Limb (tissue), 2 donors: ENCODE results near the gene SYAP1.
"Not testable (repeated sequence)": the region's sequence is repeated elsewhere in the genome, so short reads cannot be mapped to it uniquely, and the experiment has no call there.

Experiments used
- DNase-seq, 2 donors: peaks; one replicate each; pipeline ENCODE4 v3.0.0-alpha.2; 2016; ENCODE audit errors: extremely low spot score in 2 of 2

The SYAP1 gene, protein sequence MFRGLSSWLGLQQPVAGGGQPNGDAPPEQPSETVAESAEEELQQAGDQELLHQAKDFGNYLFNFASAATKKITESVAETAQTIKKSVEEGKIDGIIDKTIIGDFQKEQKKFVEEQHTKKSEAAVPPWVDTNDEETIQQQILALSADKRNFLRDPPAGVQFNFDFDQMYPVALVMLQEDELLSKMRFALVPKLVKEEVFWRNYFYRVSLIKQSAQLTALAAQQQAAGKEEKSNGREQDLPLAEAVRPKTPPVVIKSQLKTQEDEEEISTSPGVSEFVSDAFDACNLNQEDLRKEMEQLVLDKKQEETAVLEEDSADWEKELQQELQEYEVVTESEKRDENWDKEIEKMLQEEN

DNA sequence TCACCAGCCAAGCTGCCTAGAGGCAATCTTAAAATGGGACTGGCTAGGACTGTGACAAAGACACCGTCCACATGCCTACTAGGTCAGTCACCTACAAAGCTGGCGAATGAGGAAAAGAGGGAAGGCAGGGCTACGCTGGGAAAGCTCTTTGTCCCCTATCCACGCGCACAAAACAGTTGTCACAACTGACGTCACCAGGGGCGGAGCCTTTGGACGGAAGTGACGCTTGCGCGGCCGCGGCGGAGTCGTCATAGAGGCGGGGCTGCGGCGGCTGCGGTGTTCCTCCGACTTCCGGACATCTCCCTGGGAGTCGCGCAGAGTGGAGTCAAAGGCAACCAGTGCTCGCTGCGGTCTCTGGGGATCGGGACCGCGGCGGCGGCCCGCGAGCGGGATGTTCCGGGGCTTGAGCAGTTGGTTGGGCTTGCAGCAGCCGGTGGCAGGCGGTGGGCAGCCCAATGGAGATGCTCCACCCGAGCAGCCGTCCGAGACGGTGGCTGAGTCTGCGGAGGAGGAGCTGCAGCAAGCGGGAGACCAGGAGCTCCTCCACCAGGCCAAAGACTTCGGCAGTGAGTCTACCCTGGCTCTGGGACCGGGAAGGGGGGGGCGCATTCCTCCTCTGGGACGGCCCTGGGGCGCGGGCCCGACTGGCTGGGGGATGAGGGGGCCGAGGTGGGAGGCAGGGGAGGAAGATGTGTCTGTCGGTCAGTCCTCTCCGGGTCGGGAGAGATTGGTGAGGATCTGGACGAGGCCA, at the start of gene SYAP1:
Gene SYAP1, plus strand, starts transcription at position 279 of the 751 bp plus-strand sequence. Its CDS starts 113 bp downstream, at position 392.
- peak; percentile 90 to 96 for DNase-seq

GRCh38 chrX:16671005-16671404, 48.4 kb upstream of the SYAP1 start:
- peak; percentile 26 to 37 for DNase-seq

GRCh38 chrX:16678689-16679088, 40.7 kb upstream of the SYAP1 start:
- DNase-seq = no peak

GRCh38 chrX:16683007-16683664, 36.3 kb upstream of the SYAP1 start:
- no peak for DNase-seq

- DNase-seq = no peak
Observed at GRCh38 chrX:16687514-16687913, 31.9 kb upstream of the SYAP1 start.

DNA sequence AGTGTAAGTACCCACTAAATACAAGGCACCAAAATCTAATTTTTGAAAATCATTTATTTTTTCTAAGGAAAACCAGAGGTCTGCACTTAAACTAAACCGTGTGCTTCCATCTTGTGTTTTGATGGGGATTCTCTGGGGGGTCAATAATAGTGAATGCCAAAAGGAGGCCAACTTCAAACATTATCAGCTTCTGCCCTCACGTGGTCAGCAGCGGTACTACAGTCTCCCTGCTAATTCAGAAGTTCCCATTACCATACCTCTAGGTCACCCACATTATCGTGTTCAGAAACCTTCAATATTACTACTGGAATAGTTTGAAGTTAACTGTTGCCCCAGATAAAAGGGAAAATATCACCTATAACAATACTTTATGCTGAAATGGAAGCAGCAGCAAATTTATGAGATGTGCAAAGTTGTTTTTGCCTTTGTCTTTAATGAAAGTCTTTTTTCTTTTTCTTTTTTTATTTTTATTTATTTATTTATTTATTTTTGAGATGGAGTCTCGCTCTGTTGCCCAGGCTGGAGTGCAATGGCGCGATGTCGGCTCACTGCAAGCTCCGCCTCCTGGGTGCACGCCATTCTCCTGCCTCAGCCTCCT, 24.2 kb upstream of the SYAP1 start:
- DNase-seq = peak; percentile 8 to 61

GRCh38 chrX:16696956-16697355, 22.5 kb upstream of the SYAP1 start:
- no peak for DNase-seq

GRCh38 chrX:16699389-16699788, 20.0 kb upstream of the SYAP1 start:
- DNase-seq = no peak

DNA sequence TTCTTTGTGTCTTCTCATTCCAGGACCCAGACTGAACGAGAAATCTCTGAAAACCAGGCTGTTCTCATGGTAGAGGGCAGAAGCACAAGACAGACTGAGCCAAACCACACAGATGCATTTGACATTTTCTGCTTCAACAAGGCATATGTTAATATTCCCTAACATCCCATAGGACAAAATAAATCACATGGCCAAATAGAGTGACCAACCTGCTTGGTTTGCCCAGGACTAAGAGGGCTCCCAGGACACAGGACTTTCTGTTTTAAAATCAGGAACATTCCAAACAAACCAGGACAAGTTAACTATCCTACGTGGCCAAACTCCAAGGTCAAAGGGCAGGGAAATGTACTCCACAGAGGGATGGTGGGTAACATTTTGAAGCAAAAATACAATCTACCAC, 18.7 kb upstream of the SYAP1 start:
- no peak for DNase-seq

DNA sequence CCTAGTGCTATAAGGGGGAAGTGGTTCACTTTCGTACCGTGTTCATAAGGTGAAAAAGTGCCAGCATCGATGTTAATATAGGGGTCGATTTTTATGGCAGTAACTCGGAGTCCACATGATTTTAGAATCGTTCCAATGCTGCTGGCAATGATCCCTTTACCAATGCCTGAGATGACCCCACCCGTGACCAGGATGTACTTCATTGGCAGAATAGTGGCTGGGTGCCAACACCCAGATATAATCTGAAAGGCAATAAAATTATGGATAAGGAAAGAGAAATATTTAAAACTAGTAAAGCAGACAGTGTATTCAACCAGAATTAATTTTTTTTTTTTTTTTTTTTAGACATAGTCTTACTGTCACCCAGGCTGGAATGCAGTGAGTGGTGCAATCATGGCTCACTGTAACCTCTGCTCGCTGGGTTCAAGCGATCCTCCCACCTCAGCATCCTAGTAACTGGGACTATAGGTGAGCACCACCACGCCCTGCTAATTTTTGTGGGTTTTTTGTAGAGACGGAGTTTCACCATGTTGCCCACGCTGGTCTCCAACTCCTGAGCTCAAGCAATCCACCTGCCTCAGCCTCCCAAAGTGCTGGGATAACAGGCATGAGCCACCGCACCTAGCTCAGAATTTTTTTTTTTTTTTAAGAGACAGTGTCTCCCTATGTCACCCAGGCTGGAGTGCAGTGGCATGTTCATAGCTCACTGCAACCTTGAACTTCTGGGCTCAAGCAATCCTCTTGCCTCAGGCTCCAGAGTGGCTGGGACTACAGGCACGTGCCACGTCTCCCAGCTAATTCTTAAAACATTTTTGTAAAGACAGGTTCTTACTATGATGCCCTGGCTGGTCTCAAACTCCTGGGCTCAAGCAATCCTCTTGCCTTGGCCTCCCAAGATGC, 16.5 kb upstream of the SYAP1 start:
- no peak for DNase-seq

DNA sequence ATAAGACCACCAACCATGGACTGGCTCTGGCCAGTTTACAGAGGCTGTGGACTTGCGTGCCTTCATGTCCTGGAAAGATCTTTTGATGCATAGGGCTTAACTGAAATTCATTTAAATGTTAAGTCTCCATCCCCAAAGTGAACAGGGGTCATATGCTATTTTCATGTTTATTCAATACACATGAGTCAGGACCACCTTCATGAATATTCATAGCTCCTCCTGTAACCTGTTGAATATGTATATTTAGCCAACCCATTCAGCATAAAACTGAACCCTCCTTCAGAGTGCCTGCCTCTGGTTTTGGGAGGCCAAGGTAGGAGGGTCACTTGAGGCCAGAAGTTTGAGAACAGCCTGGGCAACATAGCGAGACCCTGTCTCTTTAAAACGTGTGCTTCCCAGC, 14.0 kb upstream of the SYAP1 start:
- DNase-seq = no peak

GRCh38 chrX:16708016-16708415, 11.4 kb upstream of the SYAP1 start:
- DNase-seq = no peak

DNA sequence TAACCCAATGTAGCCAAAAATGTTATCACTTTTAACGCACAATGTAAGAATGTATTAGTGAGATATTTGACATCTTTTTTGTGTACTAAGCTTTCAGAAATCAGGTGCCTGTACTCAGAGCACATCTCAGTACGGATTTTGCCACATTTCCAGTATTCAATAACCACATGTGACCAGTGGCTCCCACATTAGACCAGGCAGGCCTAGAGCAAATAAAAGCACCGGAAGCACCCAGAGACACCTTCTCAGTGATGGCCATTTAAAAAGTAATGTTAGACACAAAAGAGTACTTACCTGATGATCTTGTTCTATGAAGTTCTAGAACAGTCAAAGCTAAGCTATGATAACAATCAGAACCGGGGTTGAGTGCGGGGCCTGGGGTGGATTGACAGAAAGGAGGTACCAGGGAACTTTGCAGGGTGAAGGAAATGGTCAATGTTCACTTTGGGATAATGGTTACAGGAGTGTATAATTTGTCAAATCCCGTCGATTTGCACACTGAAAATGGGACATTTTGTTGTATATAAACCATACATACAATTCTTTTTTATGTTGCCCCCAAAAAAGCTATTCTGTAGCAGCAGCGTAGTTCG, 8.1 kb upstream of the SYAP1 start:
- DNase-seq = no peak

- DNase-seq = peak in 1 of 2 donors; percentile 51
Observed at GRCh38 chrX:16711893-16712547, 7.4 kb upstream of the SYAP1 start.

GRCh38 chrX:16712548-16713155, 6.8 kb upstream of the SYAP1 start, which contains the start of gene CTPS2:
Gene CTPS2, minus strand, starts transcription at chrX:16712669. Its CDS starts 9,767 bp downstream, at chrX:16702902.
- DNase-seq = peak; percentile 27 to 75

GRCh38 chrX:16714504-16714903, 4.9 kb upstream of the SYAP1 start:
- DNase-seq = no peak

GRCh38 chrX:16715638-16716037, 3.8 kb upstream of the SYAP1 start:
- not testable (repeated sequence) for DNase-seq

DNA sequence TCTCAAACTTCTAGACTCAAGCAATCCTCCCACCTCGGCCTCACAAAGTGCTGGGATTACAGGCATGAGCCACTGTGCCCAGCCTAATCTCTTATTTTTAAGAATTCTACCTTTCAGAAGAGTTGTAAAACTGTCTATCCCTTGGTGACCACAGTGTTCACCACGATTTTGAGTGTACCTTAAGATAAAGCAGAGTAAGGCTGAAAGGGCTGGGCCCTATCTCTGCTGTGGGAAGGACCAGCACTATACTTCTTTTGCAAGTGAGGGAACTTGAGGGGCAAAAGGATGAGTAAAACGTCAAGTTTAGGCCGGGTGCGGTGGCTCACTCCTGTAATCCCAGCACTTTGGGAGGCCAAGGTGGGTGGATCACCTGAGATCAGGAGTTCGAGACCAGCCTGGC, 3.0 kb upstream of the SYAP1 start:
- DNase-seq = not testable (repeated sequence)

DNA sequence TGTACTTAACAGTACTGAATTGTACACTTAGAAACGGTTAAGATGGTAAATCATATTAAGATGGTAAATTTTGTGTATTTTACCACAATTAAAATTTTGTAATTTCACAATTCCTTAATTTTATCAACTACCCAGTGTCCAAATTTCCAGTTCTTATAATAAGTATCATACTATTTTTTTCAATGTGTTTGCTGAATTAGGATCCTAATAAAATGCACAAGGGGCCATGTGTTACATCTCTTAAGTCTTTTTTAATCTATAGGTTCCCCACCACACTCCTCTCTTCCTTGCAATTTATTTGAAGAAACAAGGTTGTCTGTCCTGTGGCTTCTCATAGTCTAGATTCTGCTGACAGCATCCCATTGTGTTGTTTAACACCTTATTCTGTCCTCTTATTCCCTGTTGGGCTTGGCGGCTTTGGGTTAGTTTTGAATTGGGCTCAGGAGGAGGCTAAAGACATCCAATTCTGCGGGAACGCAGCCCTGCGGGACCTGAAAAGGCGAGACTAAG, 533 bp upstream of the SYAP1 start:
- peak in 1 of 2 donors; percentile 15 for DNase-seq
